HG02588 (cell line): ENCODE results near the gene TLL2.

Experiments
- ATAC-seq: cut with Tn5 transposase; IDR thresholded peaks from one replicate; pipeline ENCODE4 v1.9.1; 2021; ENCODE audit warnings: mild to moderate bottlenecking, moderate library complexity; ENCODE audit not compliant: unreplicated experiment

The TLL2 gene

DNA sequence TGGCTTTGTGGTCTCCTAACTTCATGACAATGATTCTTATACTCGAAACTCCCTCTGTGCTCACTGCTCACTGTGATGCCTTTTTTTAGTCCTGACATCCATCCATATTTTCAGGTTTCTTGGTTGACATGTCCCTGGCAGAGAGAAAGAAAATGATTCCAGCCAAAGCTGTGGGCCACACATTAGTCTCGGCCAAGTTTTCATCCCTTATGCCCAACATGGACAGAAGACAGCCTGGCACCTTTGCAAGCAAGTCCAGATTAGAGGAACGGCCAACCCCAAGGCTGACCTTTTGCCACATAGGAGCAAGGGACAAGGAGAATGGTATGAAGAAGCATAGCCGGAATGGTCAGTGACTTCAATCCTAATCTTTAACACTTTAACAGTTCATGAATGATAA is 146.3 kb downstream of the TLL2 start:
- no peak for ATAC-seq

DNA sequence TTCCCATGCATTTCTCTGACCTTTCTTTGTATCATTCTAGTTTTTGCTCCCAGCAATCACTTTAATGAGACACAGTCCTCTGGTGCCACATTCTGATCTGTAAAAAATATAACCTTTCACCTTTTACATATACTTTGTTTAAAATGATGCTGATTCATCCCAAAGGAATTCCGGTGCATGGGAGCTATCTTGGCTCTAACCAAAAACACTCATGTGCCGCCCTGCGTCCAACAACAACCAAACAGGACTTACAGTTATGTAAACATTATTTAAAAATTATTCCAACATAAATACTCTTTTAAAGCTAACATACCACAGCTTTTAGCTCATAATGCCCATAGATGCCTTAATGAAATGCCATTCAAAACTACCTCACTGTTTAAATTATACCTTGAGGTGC is 147.2 kb downstream of the TLL2 start:
- no peak for ATAC-seq

DNA sequence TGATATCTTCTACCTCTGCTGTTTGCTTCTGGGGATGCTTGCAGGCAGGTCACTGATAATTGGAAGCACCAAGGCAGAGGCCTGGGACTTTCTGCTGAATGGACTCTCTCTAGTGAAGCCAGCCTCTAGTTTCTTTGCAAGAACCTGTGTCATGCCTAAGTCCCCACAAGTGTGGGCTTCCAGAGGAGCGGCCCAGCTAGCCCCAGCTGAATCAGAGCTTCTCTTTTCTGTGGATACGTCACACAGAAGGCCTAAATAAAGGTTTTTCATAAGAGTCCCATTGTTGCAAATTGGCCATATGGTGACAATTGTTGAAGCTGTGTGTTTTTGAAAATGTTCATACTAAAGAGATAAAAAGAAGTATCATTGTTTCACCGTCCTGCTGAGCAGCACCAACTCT is 148.2 kb downstream of the TLL2 start:
- no peak for ATAC-seq

DNA sequence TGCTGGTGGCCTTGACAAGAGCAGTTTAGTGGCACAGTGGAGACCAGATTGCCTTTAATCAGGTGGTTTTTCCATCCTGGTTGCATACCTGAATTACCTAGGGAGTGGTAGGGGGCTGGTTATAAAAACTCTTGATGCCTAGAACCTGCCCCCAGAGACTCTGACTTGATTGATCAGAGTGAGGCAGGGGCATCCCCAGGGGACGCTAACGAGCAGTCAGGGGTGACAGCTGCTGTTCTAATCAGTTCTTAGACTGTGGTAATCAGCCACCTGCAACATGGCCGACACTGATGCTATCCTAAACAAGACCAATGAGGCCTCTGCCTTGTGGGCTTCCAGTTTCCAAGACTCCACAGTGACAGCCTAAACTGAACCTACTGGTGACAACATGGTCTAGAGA is 153.0 kb downstream of the TLL2 start:
- ATAC-seq = no peak

GRCh38 chr10:96360331-96360730 is 153.4 kb downstream of the TLL2 start:
- ATAC-seq = no peak

DNA sequence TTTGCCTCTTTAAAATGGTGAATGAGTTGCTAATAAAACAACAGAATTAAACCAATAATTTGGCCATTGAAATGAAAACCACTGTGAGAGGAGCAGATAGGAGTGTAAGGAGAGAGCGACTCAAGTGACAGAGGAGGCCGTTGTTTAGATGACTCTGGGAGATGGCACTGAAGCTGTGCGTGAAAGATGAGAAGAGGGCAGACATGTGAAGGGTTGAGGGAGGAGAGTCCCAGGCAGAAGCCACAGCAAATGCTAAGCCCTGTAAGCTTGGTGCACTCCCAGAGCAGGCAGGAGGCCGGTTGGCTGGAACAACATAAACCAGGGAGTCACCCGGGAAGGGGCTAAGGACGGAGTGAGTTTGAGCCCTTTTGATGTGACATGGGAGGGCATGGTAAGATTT is 154.1 kb downstream of the TLL2 start:
- ATAC-seq = no peak

GRCh38 chr10:96358851-96359540 is 154.7 kb downstream of the TLL2 start, which contains the start of gene OPALIN:
OPALIN (minus strand) TSS chr10:96359002; CDS start chr10:96358896, 106 bp downstream.
- ATAC-seq = no peak

DNA sequence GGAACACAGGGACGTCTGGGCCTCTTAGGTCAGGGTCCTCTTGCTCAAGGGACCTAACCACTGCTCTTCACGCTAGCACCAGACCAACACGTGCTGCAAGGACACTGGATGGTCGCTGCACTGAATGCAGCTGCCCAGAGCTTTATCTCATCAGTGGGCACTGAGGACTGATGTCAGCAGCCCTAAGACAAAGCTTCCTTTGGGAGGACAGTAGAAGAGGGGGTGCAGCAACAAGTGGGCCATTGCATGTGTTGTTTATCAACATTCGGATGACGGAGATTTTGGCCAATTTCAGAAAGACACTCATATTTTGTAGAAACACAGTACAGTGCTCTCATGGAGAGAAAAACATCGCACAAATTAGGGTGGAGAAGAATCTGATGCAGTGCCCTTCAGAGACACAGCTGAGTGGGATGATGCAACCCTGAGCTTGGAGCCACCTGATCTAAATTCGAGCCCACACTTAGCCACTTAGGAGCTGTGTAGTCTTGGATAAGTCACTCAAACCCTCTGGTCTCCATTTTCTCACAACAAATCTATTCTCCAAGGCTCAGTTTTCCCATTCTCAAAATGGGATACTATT is 156.6 kb downstream of the TLL2 start:
- ATAC-seq = no peak

DNA sequence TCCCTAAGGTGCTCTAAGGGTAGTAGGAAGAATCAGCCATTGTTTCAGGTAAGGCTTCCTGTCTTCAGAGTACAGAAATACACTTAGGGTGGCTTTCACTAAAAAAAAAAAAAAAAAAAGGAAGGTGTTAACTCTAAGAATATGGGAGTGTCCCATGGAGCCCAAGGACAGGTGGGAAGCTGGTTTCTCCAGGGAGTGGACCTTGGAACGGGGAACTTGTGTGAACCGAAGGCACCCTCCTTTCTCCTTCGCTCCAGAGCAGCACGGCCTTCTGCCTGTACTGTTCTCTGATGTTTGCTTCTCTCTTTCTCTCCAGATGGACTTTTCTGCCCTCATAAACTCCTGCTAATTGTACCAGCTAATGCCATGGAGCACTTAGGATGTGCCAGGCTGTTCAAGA is 161.1 kb downstream of the TLL2 start:
- no peak for ATAC-seq

DNA sequence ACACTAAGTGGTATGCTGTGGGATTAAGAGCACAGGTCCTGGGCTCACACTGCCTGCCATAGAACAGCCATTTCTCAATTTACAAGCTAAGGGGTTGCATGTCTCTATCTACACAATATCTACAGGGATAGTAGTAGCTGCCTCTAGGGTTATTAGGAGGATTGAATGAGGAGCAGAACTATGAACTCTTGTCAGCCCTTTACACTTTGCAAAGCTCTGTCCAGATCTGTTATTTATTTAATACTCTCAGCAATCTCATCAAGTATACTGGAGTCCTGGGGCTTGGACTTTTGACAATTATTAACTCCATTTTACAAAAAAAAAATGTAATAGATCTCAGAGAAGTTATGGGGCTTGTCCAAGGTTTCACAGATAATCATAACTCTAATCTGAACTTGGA is 161.7 kb downstream of the TLL2 start:
- ATAC-seq = no peak

DNA sequence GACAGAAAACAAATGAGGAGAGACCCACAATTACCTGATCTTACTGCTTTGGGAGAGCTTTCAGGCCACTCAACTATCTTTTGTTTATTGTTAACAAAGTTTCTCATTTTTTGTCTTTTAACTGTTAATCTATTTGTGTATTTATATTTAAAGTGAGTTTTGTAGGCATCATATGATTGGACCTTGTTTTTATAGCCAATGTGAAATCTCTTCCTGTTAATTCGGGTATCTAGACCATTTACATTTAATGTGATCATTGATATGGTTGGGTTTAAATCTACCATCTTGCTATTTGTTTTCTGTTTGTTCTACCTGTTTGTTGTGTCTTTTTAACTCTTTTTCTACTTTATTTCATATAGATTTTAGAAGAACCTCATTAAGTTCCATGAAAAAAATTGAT is 167.4 kb downstream of the TLL2 start:
- ATAC-seq = no peak

DNA sequence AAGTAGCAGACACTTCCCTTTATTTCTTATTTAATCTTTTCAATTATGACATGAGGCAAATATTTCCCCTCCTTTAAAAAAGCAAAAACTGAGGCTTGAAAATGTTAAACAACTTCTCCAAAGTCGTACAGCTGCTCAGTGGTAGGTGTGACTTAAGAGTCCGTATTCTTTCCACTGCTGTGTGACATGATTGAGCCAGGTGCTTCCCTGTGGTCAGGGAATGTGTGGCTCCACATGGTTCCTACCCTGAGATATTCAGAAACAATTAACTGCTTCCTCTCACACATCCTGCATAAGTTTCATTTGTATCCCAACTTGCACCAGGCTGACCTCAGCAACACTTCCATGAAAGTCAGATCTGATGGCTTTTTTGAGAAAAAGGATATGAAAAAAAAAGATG is 168.5 kb downstream of the TLL2 start:
- no peak for ATAC-seq

- ATAC-seq = no peak
Observed at GRCh38 chr10:96344178-96344577, 169.5 kb downstream of the TLL2 start.

DNA sequence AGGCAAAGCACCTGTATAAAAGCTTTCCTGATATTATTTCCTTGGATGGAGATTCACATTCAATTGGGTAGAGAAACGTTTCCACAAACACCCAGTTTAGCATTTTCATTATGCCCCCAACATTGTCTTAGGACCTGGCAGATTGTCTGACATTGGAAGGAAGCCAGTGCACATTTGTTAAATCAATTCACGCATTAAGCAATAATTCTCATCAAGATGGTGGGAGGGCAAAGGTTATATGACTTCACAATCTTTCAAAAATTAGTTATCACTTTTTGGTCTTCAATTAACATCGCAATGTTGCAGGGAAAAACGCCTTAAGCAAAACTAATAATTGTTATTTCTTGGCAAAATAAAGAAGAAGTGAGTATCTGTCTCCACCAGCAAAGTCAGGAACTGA is 171.3 kb downstream of the TLL2 start:
- no peak for ATAC-seq

- ATAC-seq = no peak
Observed at GRCh38 chr10:96341219-96342182, 172.2 kb downstream of the TLL2 start.

GRCh38 chr10:96339956-96340904 is 173.5 kb downstream of the TLL2 start:
- no peak for ATAC-seq

DNA sequence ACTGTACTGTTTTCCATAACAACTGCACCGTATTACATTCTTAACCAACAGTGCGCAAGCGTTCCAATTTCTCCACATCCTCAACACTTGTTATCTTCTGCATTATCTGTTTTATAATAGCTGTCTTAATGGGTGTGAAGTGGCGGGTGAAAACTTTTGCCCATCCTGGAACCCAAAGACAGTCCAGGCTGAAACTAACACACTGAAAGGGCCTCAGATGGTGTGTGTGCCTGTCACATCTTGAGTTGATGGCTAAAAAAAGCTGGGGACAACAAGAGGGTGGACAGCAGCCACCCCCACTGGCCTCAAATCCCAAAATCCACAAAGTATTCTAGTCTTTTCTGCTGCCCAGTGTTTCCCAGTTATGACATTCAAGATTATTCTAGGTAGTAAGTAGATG is 174.3 kb downstream of the TLL2 start:
- no peak for ATAC-seq

GRCh38 chr10:96338279-96338925 is 175.3 kb downstream of the TLL2 start:
- no peak for ATAC-seq

DNA sequence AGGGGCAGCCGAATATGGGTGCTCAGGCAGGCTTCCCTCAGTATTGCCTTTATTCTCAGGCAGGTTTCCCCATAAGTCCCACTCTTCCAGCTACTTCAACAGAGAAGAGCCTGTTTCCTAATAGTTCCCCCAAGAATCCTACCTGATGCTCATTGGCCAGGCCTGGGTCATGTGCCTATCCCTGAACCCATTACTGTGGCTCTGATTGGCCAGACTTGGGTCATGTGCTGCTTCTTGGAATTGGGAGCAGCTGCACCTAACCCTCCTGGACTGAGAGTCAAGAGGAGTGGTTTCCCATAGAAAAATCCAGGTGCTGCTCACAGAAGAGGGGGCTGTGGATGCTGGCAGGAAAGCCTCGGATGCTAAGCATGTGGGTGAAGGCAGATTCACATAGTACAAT is 176.6 kb downstream of the TLL2 start:
- no peak for ATAC-seq
